H9 (cell line): ENCODE results near the gene ZIC5. TPM values are rescaled to one million over a fixed set of nuclear protein-coding genes. Genes with fewer than 3 reads are reported as not detected.

Source experiments
- DNase-seq: peaks from one replicate; pipeline ENCODE4 v3.0.0-alpha.2; 2017
- H2AFZ ChIP-seq: one replicate; pipeline ENCODE4 v1.6.1; 2013; ENCODE audit warnings: mild to moderate bottlenecking, low read length, control low read depth, moderate library complexity
- H2AK5ac ChIP-seq: 2 replicates; pipeline ENCODE4 v1.6.1; 2013; ENCODE audit warnings: low read length, control low read depth, mixed read lengths; ENCODE audit not compliant: insufficient read length
- H2BK120ac ChIP-seq: one replicate; pipeline ENCODE4 v1.6.1; 2013; ENCODE audit warnings: low read depth, mild to moderate bottlenecking, low read length, control low read depth, inconsistent platforms; ENCODE audit not compliant: poor library complexity, severe bottlenecking
- H2BK12ac ChIP-seq: 2 replicates; pipeline ENCODE4 v1.6.1; 2013; ENCODE audit warnings: low read length, control low read depth, mixed read lengths, low read depth; ENCODE audit not compliant: insufficient read length
- H2BK15ac ChIP-seq: 2 replicates; pipeline ENCODE4 v1.6.1; 2013; ENCODE audit warnings: low read depth, low read length, control low read depth
- H2BK20ac ChIP-seq: one replicate; pipeline ENCODE4 v1.6.1; 2013; ENCODE audit warnings: low read depth, mild to moderate bottlenecking, low read length, control low read depth, inconsistent platforms; ENCODE audit not compliant: poor library complexity, severe bottlenecking
- H2BK5ac ChIP-seq: 2 replicates; pipeline ENCODE4 v1.6.1; 2013; ENCODE audit warnings: low read length, control low read depth, mixed read lengths; ENCODE audit not compliant: insufficient read length
- H3K14ac ChIP-seq: 2 replicates; pipeline ENCODE4 v1.6.1; 2013; ENCODE audit warnings: low read length, control low read depth; ENCODE audit not compliant: insufficient read depth
- H3K18ac ChIP-seq: 2 replicates; pipeline ENCODE4 v1.6.1; 2013; ENCODE audit warnings: low read depth, mild to moderate bottlenecking, mixed read lengths, low read length, control low read depth; ENCODE audit not compliant: insufficient read length
- H3K23ac ChIP-seq: 2 replicates; pipeline ENCODE4 v1.6.1; 2013; ENCODE audit warnings: low read length, control low read depth, mixed read lengths, low read depth; ENCODE audit not compliant: insufficient read length
- H3K23me2 ChIP-seq: 2 replicates; pipeline ENCODE4 v1.6.1; 2013; ENCODE audit warnings: low read depth, mild to moderate bottlenecking, mixed read lengths, low read length, control low read depth; ENCODE audit not compliant: insufficient read length, poor library complexity, severe bottlenecking
- H3K27ac ChIP-seq: 2 replicates; pipeline ENCODE4 v1.5.1; 2013; ENCODE audit warnings: low read length, control low read depth, mixed read lengths, low read depth; ENCODE audit not compliant: insufficient read length
- H3K27me3 ChIP-seq: 2 replicates; pipeline ENCODE4 v1.6.1; 2013; ENCODE audit warnings: low read length, control low read depth, inconsistent platforms; ENCODE audit not compliant: insufficient read depth
- H3K4ac ChIP-seq: 2 replicates; pipeline ENCODE4 v1.6.1; 2013; ENCODE audit warnings: low read depth, mild to moderate bottlenecking, control low read depth, inconsistent platforms, low read length, moderate library complexity
- H3K4me1 ChIP-seq: 2 replicates; pipeline ENCODE4 v1.6.1; 2013; ENCODE audit warnings: low read length, control low read depth, inconsistent platforms; ENCODE audit not compliant: insufficient read depth
- H3K4me2 ChIP-seq: 2 replicates; pipeline ENCODE4 v1.6.1; 2013; ENCODE audit warnings: low read length, control low read depth, mixed read lengths; ENCODE audit not compliant: insufficient read length, insufficient read depth
- H3K56ac ChIP-seq: 2 replicates; pipeline ENCODE4 v1.6.1; 2013; ENCODE audit warnings: low read depth, mild to moderate bottlenecking, mixed read lengths, low read length, control low read depth; ENCODE audit not compliant: insufficient read length
- H3K79me1 ChIP-seq: 2 replicates; pipeline ENCODE4 v1.6.1; 2013; ENCODE audit warnings: low read depth, mild to moderate bottlenecking, moderate library complexity, low read length, control low read depth, inconsistent platforms; ENCODE audit not compliant: insufficient read depth, poor library complexity, severe bottlenecking
- H3K79me2 ChIP-seq: 2 replicates; pipeline ENCODE4 v1.6.1; 2013; ENCODE audit warnings: low read length, control low read depth, inconsistent platforms; ENCODE audit not compliant: insufficient read depth
- H3K9ac ChIP-seq: 2 replicates; pipeline ENCODE4 v1.6.1; 2013; ENCODE audit warnings: low read length, control low read depth, mixed read lengths; ENCODE audit not compliant: insufficient read length; ENCODE audit errors: extremely low read depth
- H3K9me3 ChIP-seq: one replicate; pipeline ENCODE4 v1.6.1; 2013; ENCODE audit warnings: low read depth, low read length, inconsistent platforms; ENCODE audit not compliant: control insufficient read depth
- H3T11ph ChIP-seq: one replicate; pipeline ENCODE4 v1.6.1; 2013; ENCODE audit warnings: mild to moderate bottlenecking, low read length, control low read depth, inconsistent platforms
- H4K20me1 ChIP-seq: one replicate; pipeline ENCODE4 v1.6.1; 2013; ENCODE audit not compliant: control insufficient read depth, insufficient read length, insufficient read depth
- H4K5ac ChIP-seq: 2 replicates; pipeline ENCODE4 v1.6.1; 2013; ENCODE audit warnings: low read depth, mild to moderate bottlenecking, mixed read lengths, low read length, control low read depth; ENCODE audit not compliant: insufficient read length
- H4K8ac ChIP-seq: replicated peaks from 2 replicates; pipeline ENCODE4 v1.6.1; 2013; ENCODE audit warnings: low read length, control low read depth, mixed read lengths, low read depth; ENCODE audit not compliant: insufficient read length
- H4K91ac ChIP-seq: 2 replicates; pipeline ENCODE4 v1.6.1; 2013; ENCODE audit warnings: low read depth, mild to moderate bottlenecking, moderate library complexity, mixed read lengths, low read length, control low read depth; ENCODE audit not compliant: insufficient read length
- H3K27ac Mint-ChIP-seq, 3 experiments: 2 replicates in 2 of 3; 3 replicates in 1 of 3; pipeline ENCODE4 v1.8.0; 2020 to 2021; ENCODE audit warnings: mixed read lengths in 3 of 3, mild to moderate bottlenecking in 1 of 3, moderate library complexity in 1 of 3
- H3K27me3 Mint-ChIP-seq: 2 replicates; pipeline ENCODE4 v1.8.0; 2021; ENCODE audit warnings: low read depth, mild to moderate bottlenecking, moderate library complexity, mixed read lengths
- H3K36me3 Mint-ChIP-seq, 3 experiments: 2 replicates in 2 of 3; 3 replicates in 1 of 3; pipeline ENCODE4 v1.8.0; 2020 to 2021; ENCODE audit warnings: low read depth in 3 of 3, mixed read lengths in 3 of 3; ENCODE audit not compliant: insufficient read depth in 1 of 3
- H3K4me1 Mint-ChIP-seq, 2 experiments: 2 replicates each; pipeline ENCODE4 v1.8.0; 2020; ENCODE audit warnings: mixed read lengths in 2 of 2
- H3K4me3 Mint-ChIP-seq, 2 experiments: 2 replicates in 1 of 2; 3 replicates in 1 of 2; pipeline ENCODE4 v1.8.0; 2020 to 2021; ENCODE audit warnings: mild to moderate bottlenecking in 2 of 2, mixed read lengths in 2 of 2, moderate library complexity in 1 of 2
- H3K9me3 Mint-ChIP-seq, 2 experiments: 2 replicates in 1 of 2; 3 replicates in 1 of 2; pipeline ENCODE4 v1.8.0; 2020; ENCODE audit warnings: mild to moderate bottlenecking in 2 of 2, mixed read lengths in 2 of 2, moderate library complexity in 1 of 2
- WGBS: extraction: QIAGEN DNeasy Blood & Tissue Kit; methylation state at CpG from one replicate; pipeline ENCODE4 v1.1.7; 2013; ENCODE audit warnings: missing lambda C conversion rate, low lambda C conversion rate, mixed read lengths; ENCODE audit not compliant: insufficient read length; ENCODE audit errors: extremely low coverage; 5-methylcytosine and 5-hydroxymethylcytosine counted together
- total RNA-seq: library from RNA; stranded (reverse); gene quantifications from 2 replicates; pipeline ENCODE4 v1.2.1, GENCODE V29; 2021
- TF ChIP-seq, protein P1 (sequence below): fragments of 200-600 bp; sonication (generic); conservative IDR thresholded peaks from 3 replicates; pipeline ENCODE4 v1.8.0; 2021; ENCODE audit warnings: antibody characterized with exemption, mild to moderate bottlenecking

Gene ZIC5
- total RNA-seq, 1 experiment from 2014 or later: 51.9 TPM

DNA sequence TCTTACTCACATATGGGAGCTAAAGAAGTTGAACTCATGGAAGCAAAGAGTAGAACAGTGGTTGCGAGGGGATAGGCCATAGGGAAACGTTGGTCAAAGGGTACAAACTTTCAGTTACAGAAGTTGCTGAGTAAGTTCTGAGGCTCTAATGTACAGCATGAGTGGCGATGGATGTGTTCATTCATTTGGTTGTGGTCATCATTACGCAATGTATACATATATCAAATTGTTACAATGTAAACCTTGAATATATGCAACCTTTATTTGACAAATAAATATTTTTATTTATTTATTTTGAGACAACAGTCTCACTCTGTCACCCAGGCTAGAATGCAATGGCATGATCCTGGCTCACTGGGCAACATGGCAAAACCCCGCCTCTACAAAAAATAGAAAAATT lies 38.7 kb downstream of the ZIC5 start:
- Histone ChIP-seq H3K23ac (no peak overlapping the region), H4K20me1 (no peaks in the 10 kb centered on the region), H2BK12ac (no peak overlapping the region), H3K4me2 (no peak overlapping the region), H4K91ac (no peak overlapping the region), H3K56ac (no peak overlapping the region), H3K14ac (no peak overlapping the region), H3K4ac (no peak overlapping the region), H3T11ph (no peak overlapping the region), H2AK5ac (no peak overlapping the region), H3K27ac (no peak overlapping the region), H3K23me2 (no peaks in the 10 kb centered on the region), H3K9me3 (no peaks in the 10 kb centered on the region), H2BK120ac (no peak overlapping the region), H3K18ac (no peak overlapping the region), H3K79me2 (no peaks in the 10 kb centered on the region), H2AFZ (no peak overlapping the region), H3K9ac (no peak overlapping the region), H3K4me1 (no peaks in the 10 kb centered on the region), H2BK15ac (no peak overlapping the region), H3K79me1 (no peaks in the 10 kb centered on the region), H2BK5ac (no peak overlapping the region), H2BK20ac (no peak overlapping the region), H4K8ac (no peak overlapping the region), H4K5ac (no peak overlapping the region), H3K27me3 (no peaks in the 10 kb centered on the region)
- WGBS: no CpG with 5 or more reads among the region's 5 CpGs
- Mint-ChIP-seq H3K27me3 (no peaks in the 10 kb centered on the region), H3K36me3 (no peaks in the 10 kb centered on the region), H3K9me3 (no peaks in the 10 kb centered on the region; a peak in 2 of 5 replicates), H3K27ac (no peak overlapping the region), H3K4me1 (peaks cover 15 to 20% of the 10 kb centered on the region in 2 experiments), H3K4me3 (no peak overlapping the region; a peak in 1 of 5 replicates)
- DNase-seq: no peak
- TF ChIP-seq, protein P1, sequence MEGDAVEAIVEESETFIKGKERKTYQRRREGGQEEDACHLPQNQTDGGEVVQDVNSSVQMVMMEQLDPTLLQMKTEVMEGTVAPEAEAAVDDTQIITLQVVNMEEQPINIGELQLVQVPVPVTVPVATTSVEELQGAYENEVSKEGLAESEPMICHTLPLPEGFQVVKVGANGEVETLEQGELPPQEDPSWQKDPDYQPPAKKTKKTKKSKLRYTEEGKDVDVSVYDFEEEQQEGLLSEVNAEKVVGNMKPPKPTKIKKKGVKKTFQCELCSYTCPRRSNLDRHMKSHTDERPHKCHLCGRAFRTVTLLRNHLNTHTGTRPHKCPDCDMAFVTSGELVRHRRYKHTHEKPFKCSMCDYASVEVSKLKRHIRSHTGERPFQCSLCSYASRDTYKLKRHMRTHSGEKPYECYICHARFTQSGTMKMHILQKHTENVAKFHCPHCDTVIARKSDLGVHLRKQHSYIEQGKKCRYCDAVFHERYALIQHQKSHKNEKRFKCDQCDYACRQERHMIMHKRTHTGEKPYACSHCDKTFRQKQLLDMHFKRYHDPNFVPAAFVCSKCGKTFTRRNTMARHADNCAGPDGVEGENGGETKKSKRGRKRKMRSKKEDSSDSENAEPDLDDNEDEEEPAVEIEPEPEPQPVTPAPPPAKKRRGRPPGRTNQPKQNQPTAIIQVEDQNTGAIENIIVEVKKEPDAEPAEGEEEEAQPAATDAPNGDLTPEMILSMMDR: no peak
